Mucosa of rectum (tissue), 2 donors: ENCODE measurements around the gene NLRP5.
"Not testable (repeated sequence)": the region's sequence is repeated elsewhere in the genome, so short reads cannot be mapped to it uniquely, and the experiment has no call there.

ENCODE experiments used
- H3K27ac ChIP-seq, 2 donors: one replicate each; pipeline ENCODE4 v1.7.0; 2013; ENCODE audit warnings: inconsistent platforms in 2 of 2, low read depth in 2 of 2, low read length in 2 of 2
- H3K27me3 ChIP-seq, 2 donors: one replicate each; pipeline ENCODE4 v1.7.0; 2013; ENCODE audit warnings: low read length in 2 of 2; ENCODE audit not compliant: control insufficient read depth in 2 of 2, insufficient read depth in 2 of 2
- H3K36me3 ChIP-seq, 2 donors: one replicate each; pipeline ENCODE4 v1.7.0; 2013; ENCODE audit warnings: low read length in 2 of 2; ENCODE audit not compliant: control insufficient read depth in 2 of 2, insufficient read depth in 2 of 2
- H3K4me1 ChIP-seq, 2 donors: one replicate each; pipeline ENCODE4 v1.7.0; 2013; ENCODE audit warnings: low read length in 2 of 2, mild to moderate bottlenecking in 1 of 2; ENCODE audit not compliant: control insufficient read depth in 2 of 2, insufficient read depth in 2 of 2
- H3K4me3 ChIP-seq, 2 donors: one replicate each; pipeline ENCODE4 v1.7.0; 2013; ENCODE audit warnings: low read length in 2 of 2
- H3K9ac ChIP-seq, 2 donors: one replicate each; pipeline ENCODE4 v1.7.0; 2013; ENCODE audit warnings: low read length in 2 of 2, low read depth in 1 of 2, mild to moderate bottlenecking in 1 of 2
- H3K9me3 ChIP-seq, 2 donors: one replicate each; pipeline ENCODE4 v1.7.0; 2013; ENCODE audit warnings: low read length in 2 of 2; ENCODE audit not compliant: control insufficient read depth in 2 of 2
- donor health status: healthy.
- donor health status: Normal muscosa, but diverticular disease.

Gene NLRP5

DNA sequence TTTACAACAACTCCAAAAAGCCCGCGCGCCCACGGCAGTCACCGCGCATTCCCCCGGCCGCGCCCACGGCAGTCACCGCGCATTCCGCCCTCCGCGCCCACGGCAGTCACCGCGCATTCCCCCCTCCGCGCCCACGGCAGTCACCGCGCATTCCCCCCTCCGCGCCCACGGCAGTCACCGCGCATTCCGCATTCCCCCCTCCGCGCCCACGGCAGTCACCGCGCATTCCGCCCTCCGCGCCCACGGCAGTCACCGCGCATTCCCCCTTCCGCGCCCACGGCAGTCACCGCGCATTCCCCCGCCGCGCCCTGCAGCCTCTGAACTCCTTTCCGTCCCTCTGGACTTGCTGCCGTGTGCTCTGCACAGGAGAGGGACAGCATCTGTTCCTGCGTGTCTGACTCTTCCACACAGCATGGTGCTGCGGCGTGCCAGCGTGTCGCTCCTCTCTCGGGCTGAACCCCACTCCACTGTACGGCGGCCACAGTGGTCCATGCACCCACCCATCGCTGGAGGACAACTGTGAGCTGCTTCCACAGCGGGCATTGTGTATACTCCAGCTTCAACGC, 119.3 kb downstream of the NLRP5 start:
- H3K4me1 ChIP-seq: peaks cover 36 to 49% of the 10 kb centered on the region in 2 donors
- H3K27me3 ChIP-seq, H3K9me3 ChIP-seq, H3K36me3 ChIP-seq: not testable (repeated sequence)
- H3K4me3 ChIP-seq: peak overlapping the region; percentile 62 to 71
- peak overlapping the region; percentile 83 to 88 for H3K27ac ChIP-seq
- peak overlapping the region; percentile 38 to 71 for H3K9ac ChIP-seq

DNA sequence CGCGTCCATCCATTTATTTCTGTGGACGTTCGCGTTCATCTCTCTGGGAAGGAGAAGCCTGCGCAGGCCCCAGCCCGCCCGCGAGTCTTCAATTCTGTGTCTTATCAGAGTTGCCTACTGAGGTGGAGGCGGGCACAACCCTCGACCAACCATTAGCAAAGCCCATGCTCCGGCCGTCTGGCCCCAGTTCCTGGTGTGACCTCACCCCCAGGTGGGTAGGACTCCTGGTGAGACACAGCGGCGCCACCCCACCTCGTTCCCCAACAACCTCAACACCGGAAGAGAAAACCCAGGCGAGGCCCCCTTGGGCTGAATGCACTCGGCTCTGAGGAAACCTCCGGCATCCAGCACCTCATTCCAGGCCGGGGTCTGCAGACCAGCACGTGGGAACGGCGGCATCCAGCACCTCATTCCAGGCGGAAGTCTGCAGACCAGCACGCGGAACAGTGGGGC, 119.8 kb downstream of the NLRP5 start:
- Histone ChIP-seq H3K9me3 (no peaks in the 10 kb centered on the region), H3K4me3 (peak overlapping the region; percentile 52 to 71), H3K9ac (peak overlapping the region; percentile 38 to 71), H3K27me3 (no peaks in the 10 kb centered on the region), H3K36me3 (peaks cover 0 to 2% of the 10 kb centered on the region in 2 donors), H3K27ac (peak overlapping the region; percentile 83 to 88), H3K4me1 (peaks cover 41 to 54% of the 10 kb centered on the region in 2 donors)

DNA sequence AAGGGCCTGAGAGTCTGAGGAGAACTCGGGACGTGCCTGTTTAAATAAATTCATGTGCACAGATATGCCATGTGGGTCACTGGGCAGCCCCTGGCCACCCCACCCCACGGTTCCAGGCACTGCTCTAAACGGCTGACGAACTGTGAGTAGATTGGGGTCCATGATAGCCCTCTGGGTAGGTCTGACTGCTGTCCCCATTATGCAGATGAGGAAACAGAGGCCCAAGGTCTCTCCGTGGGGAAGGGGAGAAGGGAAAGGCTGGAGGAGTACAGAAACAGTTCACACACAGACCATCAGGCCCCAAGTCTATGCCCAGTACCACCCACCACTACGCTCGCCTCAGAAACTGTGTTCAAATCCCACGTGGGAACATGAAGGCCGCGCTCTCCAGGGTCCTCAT, 120.4 kb downstream of the NLRP5 start:
- H3K9ac ChIP-seq: peak overlapping the region in 1 of 2 donors; percentile 68
- peak overlapping the region in 1 of 2 donors; percentile 45 for H3K4me3 ChIP-seq
- H3K9me3 ChIP-seq: no peaks in the 10 kb centered on the region
- peaks cover 47 to 59% of the 10 kb centered on the region in 2 donors for H3K4me1 ChIP-seq
- no peaks in the 10 kb centered on the region for H3K27me3 ChIP-seq
- H3K36me3 ChIP-seq: peaks cover 0 to 1% of the 10 kb centered on the region in 2 donors
- peak overlapping the region; percentile 83 to 88 for H3K27ac ChIP-seq

DNA sequence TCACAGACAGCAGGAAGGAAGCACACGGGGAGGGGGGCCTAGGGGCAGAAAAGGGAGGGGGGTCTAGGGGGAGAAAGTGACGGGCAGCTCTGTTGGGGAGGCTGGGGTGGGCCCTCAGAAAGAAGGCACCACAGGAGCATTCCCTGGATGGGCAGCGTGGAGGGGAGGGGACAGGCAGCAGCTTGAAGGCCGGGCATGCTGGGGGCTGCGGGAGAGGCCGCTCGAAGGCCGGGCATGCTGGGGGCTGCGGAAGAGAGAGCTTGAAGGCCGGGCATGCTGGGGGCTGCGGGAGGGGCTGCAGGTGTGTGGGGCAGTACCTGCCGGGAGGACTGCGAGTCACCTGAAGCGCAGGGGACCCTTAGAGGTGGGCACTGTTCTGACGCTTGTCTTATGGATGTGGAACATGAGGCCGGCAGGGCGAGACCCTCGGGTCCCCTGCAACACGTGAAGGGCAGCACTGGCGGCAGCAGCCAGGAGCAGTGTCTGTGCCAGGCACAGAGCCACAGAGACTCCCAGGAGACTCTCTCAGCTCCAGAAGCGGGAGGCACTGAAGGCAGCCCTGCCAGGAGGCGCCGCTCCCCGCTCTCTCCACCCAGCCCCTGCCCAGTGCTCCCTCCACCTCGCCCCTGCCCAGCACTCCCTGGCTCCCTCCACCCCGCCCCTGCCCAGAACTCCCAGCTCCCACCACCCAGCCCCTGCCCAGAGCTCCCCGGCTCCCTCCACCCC, 121.2 kb downstream of the NLRP5 start:
- H3K4me1 ChIP-seq: peaks cover 49 to 66% of the 10 kb centered on the region in 2 donors
- no peaks in the 10 kb centered on the region for H3K36me3 ChIP-seq
- H3K27me3 ChIP-seq: no peaks in the 10 kb centered on the region
- peak overlapping the region; percentile 83 to 88 for H3K27ac ChIP-seq
- H3K4me3 ChIP-seq: peak overlapping the region in 1 of 2 donors; percentile 29
- H3K9me3 ChIP-seq: no peaks in the 10 kb centered on the region
- H3K9ac ChIP-seq: peak overlapping the region in 1 of 2 donors; percentile 22

DNA sequence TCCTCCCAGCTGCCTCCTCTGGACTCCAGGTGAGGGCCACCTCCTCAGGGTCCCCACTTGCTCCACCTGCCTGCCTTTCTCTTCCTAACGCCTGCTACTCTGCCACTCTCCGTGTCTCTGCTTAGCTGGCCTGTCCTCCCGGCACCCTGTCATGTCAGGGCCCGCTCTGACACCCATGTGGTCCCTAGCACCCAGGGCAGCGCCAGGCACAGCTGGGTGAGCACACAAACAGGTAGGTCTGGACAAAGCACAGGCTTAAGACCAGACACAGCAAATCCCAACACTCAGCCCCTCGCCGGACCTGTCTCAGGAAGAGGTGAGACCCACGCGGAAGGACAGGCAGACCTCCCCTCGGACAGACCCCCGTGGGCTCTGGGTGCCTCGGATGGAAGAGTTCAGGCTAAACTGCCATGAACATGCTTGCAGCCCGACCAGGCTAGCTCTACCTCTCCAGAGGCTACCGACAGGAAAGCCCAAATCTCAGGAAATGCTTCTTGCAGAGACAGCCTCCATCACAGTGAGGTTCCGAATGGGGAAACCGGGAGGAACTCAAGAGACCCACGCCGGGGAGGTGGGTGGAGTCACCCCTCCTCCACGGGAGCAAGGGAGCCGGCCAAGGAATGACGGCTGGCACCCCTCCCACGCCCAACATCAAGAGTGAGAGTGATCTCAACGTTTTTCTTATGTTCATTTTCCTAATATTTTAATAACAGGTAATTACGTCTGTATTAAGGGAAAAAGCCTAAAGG, 122.0 kb downstream of the NLRP5 start:
- H3K9me3 ChIP-seq: no peaks in the 10 kb centered on the region
- H3K27ac ChIP-seq: peak overlapping the region; percentile 48 to 68
- H3K9ac ChIP-seq: peak overlapping the region; percentile 26 to 32
- peaks cover 0 to 2% of the 10 kb centered on the region in 2 donors for H3K36me3 ChIP-seq
- no peaks in the 10 kb centered on the region for H3K27me3 ChIP-seq
- H3K4me3 ChIP-seq: peak overlapping the region in 1 of 2 donors; percentile 7
- H3K4me1 ChIP-seq: peaks cover 53 to 69% of the 10 kb centered on the region in 2 donors

DNA sequence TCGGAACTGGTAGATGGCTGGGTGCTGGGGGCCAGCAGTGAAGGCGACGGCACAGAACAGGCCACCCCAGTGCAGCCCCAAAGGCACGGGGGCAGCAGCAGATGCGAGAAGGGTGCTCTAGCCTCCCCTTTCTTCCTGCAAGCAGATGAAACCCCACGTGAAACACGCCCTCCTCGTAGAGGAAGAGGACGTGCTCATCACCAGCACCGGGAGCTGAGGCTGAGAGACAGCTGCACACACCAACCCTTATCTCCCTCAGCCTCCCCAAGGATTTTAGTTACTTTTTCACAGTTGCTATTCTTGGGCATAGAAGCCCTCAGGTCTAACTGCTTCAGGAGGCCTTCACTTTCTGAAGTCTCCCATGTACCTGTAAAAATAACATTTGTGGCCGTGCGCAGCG, 122.7 kb downstream of the NLRP5 start:
- H3K9ac ChIP-seq: peak overlapping the region in 1 of 2 donors; percentile 26
- H3K4me1 ChIP-seq: peaks cover 53 to 69% of the 10 kb centered on the region in 2 donors
- H3K36me3 ChIP-seq: peaks cover 0 to 2% of the 10 kb centered on the region in 2 donors
- no peak overlapping the region for H3K4me3 ChIP-seq
- H3K9me3 ChIP-seq: no peaks in the 10 kb centered on the region
- H3K27me3 ChIP-seq: no peaks in the 10 kb centered on the region
- peak overlapping the region in 1 of 2 donors; percentile 68 for H3K27ac ChIP-seq

DNA sequence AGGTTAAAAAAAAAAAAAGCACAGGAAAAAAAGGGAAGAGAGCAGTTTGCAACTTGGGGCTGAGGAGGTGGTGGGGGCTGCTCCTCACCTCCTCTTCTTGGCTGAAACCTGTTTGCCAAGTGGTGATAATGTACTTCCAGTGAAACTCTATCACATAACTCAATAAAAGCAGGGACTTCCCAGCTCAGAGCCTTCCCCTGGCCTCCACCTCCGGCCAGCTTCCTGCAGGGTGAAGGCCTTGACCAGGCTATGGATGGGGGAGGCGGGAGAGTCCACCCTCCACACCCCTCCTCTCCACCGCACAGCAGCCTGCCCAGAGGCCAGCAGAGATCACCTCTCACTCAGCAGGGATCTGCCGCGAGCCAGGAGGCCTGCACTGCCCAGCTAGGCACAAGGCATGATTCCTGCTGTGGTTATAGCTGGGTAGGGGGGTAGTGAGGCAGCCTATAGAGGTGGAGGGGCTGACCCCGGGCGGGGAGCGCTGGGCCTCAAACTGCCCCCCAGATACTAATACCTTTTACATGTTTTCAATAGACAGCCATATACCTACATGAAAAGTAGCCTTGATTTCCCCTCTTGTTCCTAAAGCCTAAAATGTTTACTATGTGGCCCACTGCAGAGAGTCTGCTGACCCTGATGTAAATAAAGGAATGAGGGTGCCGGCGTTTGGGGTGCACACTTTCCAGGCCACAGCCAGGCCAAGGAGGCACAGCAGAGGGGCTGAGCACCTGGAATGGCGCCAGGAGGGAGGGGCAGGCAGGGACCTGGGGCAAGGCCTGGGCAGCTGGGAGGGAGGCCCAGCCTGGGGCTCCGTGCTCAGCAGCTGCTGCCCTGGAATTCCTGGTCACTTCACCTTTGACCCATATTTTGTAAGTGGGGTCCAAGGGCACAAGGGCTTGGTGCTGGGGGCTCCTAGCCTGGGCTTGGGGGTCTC, 124.2 kb downstream of the NLRP5 start:
- peak overlapping the region; percentile 24 to 37 for H3K9ac ChIP-seq
- H3K27me3 ChIP-seq: no peaks in the 10 kb centered on the region
- H3K4me3 ChIP-seq: peak overlapping the region in 1 of 2 donors; percentile 13
- peaks cover 0 to 2% of the 10 kb centered on the region in 2 donors for H3K36me3 ChIP-seq
- peak overlapping the region; percentile 69 to 77 for H3K27ac ChIP-seq
- peaks cover 48 to 62% of the 10 kb centered on the region in 2 donors for H3K4me1 ChIP-seq
- no peaks in the 10 kb centered on the region for H3K9me3 ChIP-seq
